ENCODE measurements around the gene FAM78B.

FAM78B gene

GRCh38 chr1:166040202-166040997 is 126.4 kb downstream of the FAM78B start:
- H3K4me3 ChIP-seq (ENCODE audit: low read length) = no peak overlapping the region
- no peak for TF ChIP-seq ZNF274 (IDR thresholded peaks at IDR 0.05; ENCODE audit: low read depth, low read length)

- H3K4me3 ChIP-seq (ENCODE audit: low read length) = no peak overlapping the region
- TF ChIP-seq ZNF274 (IDR thresholded peaks at IDR 0.05; ENCODE audit: low read depth, low read length) = no peak
Measured at GRCh38 chr1:166039436-166040201, 127.2 kb downstream of the FAM78B start.

- no peak for TF ChIP-seq ZNF274 (IDR thresholded peaks at IDR 0.05; ENCODE audit: low read depth, low read length)
- no peak overlapping the region for H3K4me3 ChIP-seq (ENCODE audit: low read length)
Measured at GRCh38 chr1:166036092-166036491, 130.7 kb downstream of the FAM78B start.

GRCh38 chr1:166032572-166033371 is 134.0 kb downstream of the FAM78B start:
- no peak overlapping the region for H3K4me3 ChIP-seq (ENCODE audit: low read length)
- TF ChIP-seq ZNF274 (IDR thresholded peaks at IDR 0.05; ENCODE audit: low read depth, low read length) = no peak

- TF ChIP-seq ZNF274 (IDR thresholded peaks at IDR 0.05; ENCODE audit: low read depth, low read length) = no peak
- H3K4me3 ChIP-seq (ENCODE audit: low read length) = no peak overlapping the region
Measured at GRCh38 chr1:166031932-166032571, 134.7 kb downstream of the FAM78B start.

- TF ChIP-seq ZNF274 (IDR thresholded peaks at IDR 0.05; ENCODE audit: low read depth, low read length) = no peak
- H3K4me3 ChIP-seq (ENCODE audit: low read length) = no peak overlapping the region
Measured at GRCh38 chr1:166029196-166029945, 137.4 kb downstream of the FAM78B start.

GRCh38 chr1:166026555-166026954 is 140.2 kb downstream of the FAM78B start:
- no peak overlapping the region for H3K4me3 ChIP-seq (ENCODE audit: low read length)
- TF ChIP-seq ZNF274 (IDR thresholded peaks at IDR 0.05; ENCODE audit: low read depth, low read length) = no peak

- H3K4me3 ChIP-seq (ENCODE audit: low read length) = no peak overlapping the region
- TF ChIP-seq ZNF274 (IDR thresholded peaks at IDR 0.05; ENCODE audit: low read depth, low read length) = no peak
Measured at GRCh38 chr1:166026143-166026542, 140.7 kb downstream of the FAM78B start.

GRCh38 chr1:166020210-166020609 is 146.6 kb downstream of the FAM78B start:
- TF ChIP-seq ZNF274 (IDR thresholded peaks at IDR 0.05; ENCODE audit: low read depth, low read length) = no peak
- no peak overlapping the region for H3K4me3 ChIP-seq (ENCODE audit: low read length)
